ENCODE measurements around the gene GOLGA6L7. TPM values are rescaled to one million over a fixed set of nuclear protein-coding genes. Genes with fewer than 3 reads are reported as not detected.

GOLGA6L7 gene
- total and polyA plus RNA-seq, 2 donors (not counting 1 experiment from before 2014, with no cell fraction given): not detected

DNA sequence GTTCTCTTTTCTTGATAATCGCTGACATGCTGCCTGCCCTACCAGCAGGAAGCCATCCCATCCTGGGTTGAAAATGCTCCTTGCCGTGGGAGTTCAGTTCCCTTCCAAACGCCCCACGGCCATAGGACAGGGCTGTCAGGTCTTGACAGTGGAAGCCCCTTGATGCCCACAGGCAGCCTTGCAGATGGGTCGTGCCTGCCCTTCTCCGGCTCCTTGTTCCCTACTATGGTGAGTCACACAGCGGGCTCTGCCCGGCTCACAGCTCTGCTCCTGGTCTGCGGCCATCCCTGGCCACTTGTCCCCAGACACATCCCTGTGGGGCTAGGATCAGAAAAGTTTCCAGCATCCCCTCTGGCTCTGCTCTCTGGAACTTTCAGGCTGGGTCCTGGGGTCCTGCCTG is 31.1 kb upstream of the GOLGA6L7 start:
- intact Hi-C loops (cut with micrococcal nuclease): no loop called here
- no peak for ATAC-seq (ENCODE audit: low read depth)
- no peak overlapping the region for H3K27ac Mint-ChIP-seq
- peaks cover 0 to 5% (median 0%) of the 10 kb centered on the region in 3 donors for H3K9me3 ChIP-seq (ENCODE audit: control extremely low read depth in 1 of 3, control insufficient read depth in 2 of 3, insufficient read depth in 1 of 3, low read length in 2 of 3)
- no peak overlapping the region for H3K9ac ChIP-seq (ENCODE audit: low read length)
- TF ChIP-seq, protein P1, sequence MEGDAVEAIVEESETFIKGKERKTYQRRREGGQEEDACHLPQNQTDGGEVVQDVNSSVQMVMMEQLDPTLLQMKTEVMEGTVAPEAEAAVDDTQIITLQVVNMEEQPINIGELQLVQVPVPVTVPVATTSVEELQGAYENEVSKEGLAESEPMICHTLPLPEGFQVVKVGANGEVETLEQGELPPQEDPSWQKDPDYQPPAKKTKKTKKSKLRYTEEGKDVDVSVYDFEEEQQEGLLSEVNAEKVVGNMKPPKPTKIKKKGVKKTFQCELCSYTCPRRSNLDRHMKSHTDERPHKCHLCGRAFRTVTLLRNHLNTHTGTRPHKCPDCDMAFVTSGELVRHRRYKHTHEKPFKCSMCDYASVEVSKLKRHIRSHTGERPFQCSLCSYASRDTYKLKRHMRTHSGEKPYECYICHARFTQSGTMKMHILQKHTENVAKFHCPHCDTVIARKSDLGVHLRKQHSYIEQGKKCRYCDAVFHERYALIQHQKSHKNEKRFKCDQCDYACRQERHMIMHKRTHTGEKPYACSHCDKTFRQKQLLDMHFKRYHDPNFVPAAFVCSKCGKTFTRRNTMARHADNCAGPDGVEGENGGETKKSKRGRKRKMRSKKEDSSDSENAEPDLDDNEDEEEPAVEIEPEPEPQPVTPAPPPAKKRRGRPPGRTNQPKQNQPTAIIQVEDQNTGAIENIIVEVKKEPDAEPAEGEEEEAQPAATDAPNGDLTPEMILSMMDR (IDR thresholded peaks at IDR 0.05): no peak
- TF ChIP-seq EZH2 (IDR thresholded peaks at IDR 0.05; ENCODE audit: borderline replicate concordance, insufficient read depth, low read depth, low read length, poor library complexity, severe bottlenecking): no peak
- H3K36me3 ChIP-seq (replicated peaks in 1 of 2; ENCODE audit: control extremely low read depth in 1 of 2, control insufficient read depth in 1 of 2, extremely low read depth in 1 of 2, insufficient read depth in 2 of 2, low read length in 1 of 2): no peaks in the 10 kb centered on the region
- no peak overlapping the region for H3K4me2 ChIP-seq (replicated peaks; ENCODE audit: low read depth, low read length, poor library complexity, severe bottlenecking)
- no peaks in the 10 kb centered on the region for H3K4me1 Mint-ChIP-seq
- H3K9me3 Mint-ChIP-seq (ENCODE audit: insufficient read depth): peaks cover 2% of the 10 kb centered on the region
- 90% methylated on average over 9 of the region's 9 CpGs for WGBS (ENCODE audit: insufficient coverage)
- ChIA-PET POLR2A (no interaction called here), CTCF (no interaction called here)
- no peaks in the 10 kb centered on the region for H3K27me3 ChIP-seq (replicated peaks in 1 of 4; ENCODE audit: control extremely low read depth in 1 of 4, control insufficient read depth in 3 of 4, insufficient read depth in 4 of 4, low read length in 3 of 4)
- H3K27ac ChIP-seq (ENCODE audit: low read length in 2 of 2): no peak overlapping the region
- H3K4me3 Mint-ChIP-seq: no peak overlapping the region
- H2AFZ ChIP-seq (ENCODE audit: insufficient read depth, low read depth, low read length, poor library complexity, severe bottlenecking): no peak overlapping the region
- H3K79me2 ChIP-seq (ENCODE audit: control insufficient read depth, insufficient read depth, low read length): no peaks in the 10 kb centered on the region
- H3K27me3 Mint-ChIP-seq: peaks cover 5% of the 10 kb centered on the region
- DNase-seq: no peak
- no peak overlapping the region for H3K4me3 ChIP-seq (ENCODE audit: control extremely low read depth in 1 of 5, extremely low read depth in 1 of 5, insufficient read depth in 1 of 5, low read depth in 2 of 5, low read length in 4 of 5)
- no peaks in the 10 kb centered on the region for H3K4me1 ChIP-seq (ENCODE audit: control insufficient read depth in 2 of 2, insufficient read depth in 2 of 2, low read length in 2 of 2)
- H4K20me1 ChIP-seq (ENCODE audit: control insufficient read depth, insufficient read depth, low read length, poor library complexity, severe bottlenecking): no peaks in the 10 kb centered on the region

DNA sequence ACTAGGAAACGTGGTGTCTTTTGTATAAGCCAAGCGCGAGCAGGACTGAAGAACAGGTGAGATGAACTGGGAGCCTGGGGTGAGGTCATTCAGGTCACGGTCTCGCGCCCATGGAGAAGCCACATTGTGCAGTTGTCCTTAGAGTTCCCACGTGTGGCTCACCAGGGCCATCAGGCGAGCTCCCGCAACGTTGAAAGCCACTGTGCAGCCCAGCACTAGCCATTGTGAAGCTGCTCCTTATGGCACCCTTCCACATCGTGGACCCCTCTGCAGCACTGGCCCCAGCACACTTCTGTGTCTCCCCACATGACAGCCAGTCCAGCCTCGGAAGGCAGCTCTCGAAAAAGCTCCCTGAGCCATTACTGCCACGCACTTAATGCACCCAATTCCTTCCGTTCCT is 29.8 kb upstream of the GOLGA6L7 start:
- Histone ChIP-seq H3K27me3 (replicated peaks in 1 of 4; ENCODE audit: control extremely low read depth in 1 of 4, control insufficient read depth in 3 of 4, insufficient read depth in 4 of 4, low read length in 3 of 4) (no peaks in the 10 kb centered on the region), H3K4me3 (ENCODE audit: control extremely low read depth in 1 of 5, extremely low read depth in 1 of 5, insufficient read depth in 1 of 5, low read depth in 2 of 5, low read length in 4 of 5) (no peak overlapping the region), H2AFZ (ENCODE audit: insufficient read depth, low read depth, low read length, poor library complexity, severe bottlenecking) (no peak overlapping the region), H3K79me2 (ENCODE audit: control insufficient read depth, insufficient read depth, low read length) (no peaks in the 10 kb centered on the region), H3K27ac (ENCODE audit: low read length in 2 of 2) (no peak overlapping the region), H3K36me3 (replicated peaks in 1 of 2; ENCODE audit: control extremely low read depth in 1 of 2, control insufficient read depth in 1 of 2, extremely low read depth in 1 of 2, insufficient read depth in 2 of 2, low read length in 1 of 2) (no peaks in the 10 kb centered on the region), H3K4me1 (ENCODE audit: control insufficient read depth in 2 of 2, insufficient read depth in 2 of 2, low read length in 2 of 2) (no peaks in the 10 kb centered on the region), H3K9ac (ENCODE audit: low read length) (no peak overlapping the region), H3K4me2 (replicated peaks; ENCODE audit: low read depth, low read length, poor library complexity, severe bottlenecking) (no peak overlapping the region), H4K20me1 (ENCODE audit: control insufficient read depth, insufficient read depth, low read length, poor library complexity, severe bottlenecking) (no peaks in the 10 kb centered on the region), H3K9me3 (ENCODE audit: control extremely low read depth in 1 of 3, control insufficient read depth in 2 of 3, insufficient read depth in 1 of 3, low read length in 2 of 3) (peaks cover 0 to 5% (median 0%) of the 10 kb centered on the region in 3 donors)
- CTCF ChIA-PET: no interaction called here
- WGBS (ENCODE audit: insufficient coverage): 90% methylated on average over 15 of the region's 15 CpGs
- DNase-seq (no peak), ATAC-seq (ENCODE audit: low read depth) (no peak)
- no peaks in the 10 kb centered on the region for H3K27me3 Mint-ChIP-seq
- TF ChIP-seq EZH2 (IDR thresholded peaks at IDR 0.05; ENCODE audit: borderline replicate concordance, insufficient read depth, low read depth, low read length, poor library complexity, severe bottlenecking): no peak
- TF ChIP-seq, protein P1 (IDR thresholded peaks at IDR 0.05): no peak
- no peak overlapping the region for H3K27ac Mint-ChIP-seq
- H3K4me3 Mint-ChIP-seq: no peak overlapping the region
- POLR2A ChIA-PET: no interaction called here
- H3K4me1 Mint-ChIP-seq: no peaks in the 10 kb centered on the region
- intact Hi-C loops (cut with micrococcal nuclease): no loop called here
- H3K9me3 Mint-ChIP-seq (ENCODE audit: insufficient read depth): peaks cover 2% of the 10 kb centered on the region

All from B cell (primary cell).